Natural killer cell (primary cell): ENCODE data around the gene TBX5. TPM values are rescaled to one million over a fixed set of nuclear protein-coding genes. Genes with fewer than 3 reads are reported as not detected.

Experiments
- ATAC-seq, 3 donors: fragments of 150-1000 bp in 2 of 3; fragments of 200-7000 bp in 1 of 3; cut with Tn5 transposase; 1 replicate in 1 of 3; 2 replicates in 2 of 3; pipeline ENCODE4 v1.10.0; 2021; ENCODE audit warnings: mild to moderate bottlenecking in 2 of 3, moderate library complexity in 2 of 3
- DNase-seq, 2 donors: peaks; one replicate each; pipeline versions ENCODE4 v3.0.0 to v3.0.0-alpha.2; 2013 to 2021; ENCODE audit warnings: mixed read lengths in 1 of 2
- H3K27ac ChIP-seq: one replicate; pipeline ENCODE4 v1.5.1; 2013; ENCODE audit warnings: mild to moderate bottlenecking, low read length
- H3K27me3 ChIP-seq: one replicate; pipeline ENCODE4 v1.6.1; 2013; ENCODE audit warnings: low read length; ENCODE audit not compliant: control insufficient read depth, insufficient read depth
- H3K36me3 ChIP-seq: one replicate; pipeline ENCODE4 v1.6.1; 2013; ENCODE audit warnings: low read length; ENCODE audit not compliant: control insufficient read depth, insufficient read depth
- H3K4me1 ChIP-seq: one replicate; pipeline ENCODE4 v1.6.1; 2013; ENCODE audit warnings: low read length; ENCODE audit not compliant: control insufficient read depth, insufficient read depth
- H3K4me3 ChIP-seq: one replicate; pipeline ENCODE4 v1.5.1; 2013; ENCODE audit warnings: low read length
- H3K9me3 ChIP-seq: one replicate; pipeline ENCODE4 v1.6.1; 2013; ENCODE audit warnings: low read length; ENCODE audit not compliant: control insufficient read depth, insufficient read depth
- H3K27ac Mint-ChIP-seq, 2 donors: one replicate each; pipeline ENCODE4 v1.8.0; 2022; ENCODE audit warnings: mild to moderate bottlenecking in 2 of 2, mixed read lengths in 2 of 2, moderate library complexity in 1 of 2
- H3K27me3 Mint-ChIP-seq, 2 donors: one replicate each; pipeline ENCODE4 v1.8.0; 2022; ENCODE audit warnings: low read depth in 2 of 2, mixed read lengths in 2 of 2
- H3K36me3 Mint-ChIP-seq: one replicate; pipeline ENCODE4 v1.8.0; 2022; ENCODE audit warnings: mixed read lengths
- H3K4me1 Mint-ChIP-seq, 2 donors: one replicate each; pipeline ENCODE4 v1.8.0; 2022; ENCODE audit warnings: mixed read lengths in 2 of 2
- H3K4me3 Mint-ChIP-seq: one replicate; pipeline ENCODE4 v1.8.0; 2022; ENCODE audit warnings: mild to moderate bottlenecking, moderate library complexity, mixed read lengths
- H3K9me3 Mint-ChIP-seq, 2 donors: one replicate each; pipeline ENCODE4 v1.8.0; 2022; ENCODE audit warnings: mixed read lengths in 2 of 2
- WGBS: methylation state at CpG from one replicate; pipeline ENCODE4 v1.1.7; 2013; ENCODE audit warnings: missing lambda C conversion rate; ENCODE audit not compliant: insufficient coverage; 5-methylcytosine and 5-hydroxymethylcytosine counted together
- intact Hi-C: fragments of 100-400 bp; cut with micrococcal nuclease; formaldehyde crosslinking; loops from one replicate; pipeline ENCODE4 v1.14.2; 2022
- total RNA-seq, 4 donors: library from RNA; stranded (reverse); fragments of 120-200 nt in 1 of 4; gene quantifications; one replicate each; pipeline versions ENCODE4 v1.2.3 to v1.2.4, GENCODE V29; 2013 to 2022
- TF ChIP-seq, protein P1 (sequence below): fragments of 200-600 bp; IDR thresholded peaks from one replicate; pipeline ENCODE4 v1.8.0; 2022; ENCODE audit warnings: antibody characterized with exemption

TBX5 gene
- total RNA-seq, 3 donors from 2014 or later (not counting 1 experiment from before 2014, with no cell fraction given): not detected

DNA sequence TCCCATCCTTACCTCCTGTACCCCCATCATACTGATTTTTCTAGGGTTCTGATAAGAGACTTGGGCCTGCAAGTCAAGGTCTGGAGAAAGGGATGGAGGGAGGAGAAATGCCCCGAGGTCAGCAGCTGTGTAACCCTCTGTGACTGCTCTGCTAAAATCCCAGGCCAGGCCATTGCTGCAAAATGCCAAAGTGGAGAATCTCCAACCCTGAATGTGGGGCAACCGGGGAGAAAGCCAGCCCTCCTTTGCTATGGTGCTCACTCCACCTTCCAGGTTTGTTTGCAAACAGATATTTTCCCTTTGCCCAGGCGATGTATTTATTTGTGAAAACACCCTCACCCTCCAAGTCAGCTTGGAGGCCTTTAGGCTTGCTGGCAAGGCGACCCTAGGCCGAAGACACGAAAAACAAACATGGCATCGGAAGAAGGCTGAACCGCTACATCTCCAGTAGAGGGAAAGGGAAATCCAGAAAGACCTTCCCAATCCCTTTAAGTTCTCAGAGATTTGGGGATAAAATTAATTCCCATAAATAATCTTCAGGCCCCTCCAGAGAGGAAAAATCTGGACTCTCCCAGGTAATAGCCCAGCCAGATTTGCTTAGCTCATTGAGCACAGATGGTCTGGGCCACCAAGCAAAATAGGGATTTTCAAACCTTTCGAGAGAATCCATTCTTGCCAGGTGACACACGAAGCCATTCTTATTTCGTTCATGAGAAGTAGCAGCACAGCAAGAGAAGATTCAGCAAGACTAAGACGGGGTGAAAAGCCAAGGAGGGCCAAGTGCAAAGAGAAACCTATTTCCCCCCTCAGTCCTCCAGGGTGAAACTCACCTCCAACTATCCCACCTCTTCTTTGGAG is 1.3 kb upstream of the TBX5 start:
- no peaks in the 10 kb centered on the region for H3K36me3 ChIP-seq
- TF ChIP-seq, protein P1, sequence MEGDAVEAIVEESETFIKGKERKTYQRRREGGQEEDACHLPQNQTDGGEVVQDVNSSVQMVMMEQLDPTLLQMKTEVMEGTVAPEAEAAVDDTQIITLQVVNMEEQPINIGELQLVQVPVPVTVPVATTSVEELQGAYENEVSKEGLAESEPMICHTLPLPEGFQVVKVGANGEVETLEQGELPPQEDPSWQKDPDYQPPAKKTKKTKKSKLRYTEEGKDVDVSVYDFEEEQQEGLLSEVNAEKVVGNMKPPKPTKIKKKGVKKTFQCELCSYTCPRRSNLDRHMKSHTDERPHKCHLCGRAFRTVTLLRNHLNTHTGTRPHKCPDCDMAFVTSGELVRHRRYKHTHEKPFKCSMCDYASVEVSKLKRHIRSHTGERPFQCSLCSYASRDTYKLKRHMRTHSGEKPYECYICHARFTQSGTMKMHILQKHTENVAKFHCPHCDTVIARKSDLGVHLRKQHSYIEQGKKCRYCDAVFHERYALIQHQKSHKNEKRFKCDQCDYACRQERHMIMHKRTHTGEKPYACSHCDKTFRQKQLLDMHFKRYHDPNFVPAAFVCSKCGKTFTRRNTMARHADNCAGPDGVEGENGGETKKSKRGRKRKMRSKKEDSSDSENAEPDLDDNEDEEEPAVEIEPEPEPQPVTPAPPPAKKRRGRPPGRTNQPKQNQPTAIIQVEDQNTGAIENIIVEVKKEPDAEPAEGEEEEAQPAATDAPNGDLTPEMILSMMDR: no peak
- H3K27me3 ChIP-seq: peaks cover 58% of the 10 kb centered on the region
- intact Hi-C loops: no loop called here
- WGBS: 13% methylated on average over 12 of the region's 12 CpGs
- Mint-ChIP-seq H3K27me3 (peaks cover 79 to 97% of the 10 kb centered on the region in 2 donors), H3K9me3 (no peaks in the 10 kb centered on the region), H3K4me3 (no peak overlapping the region), H3K4me1 (no peaks in the 10 kb centered on the region), H3K27ac (no peak overlapping the region), H3K36me3 (peaks cover 13% of the 10 kb centered on the region)
- no peak for ATAC-seq
- peaks cover 5% of the 10 kb centered on the region for H3K4me1 ChIP-seq
- no peak for DNase-seq
- H3K27ac ChIP-seq: no peak overlapping the region
- H3K4me3 ChIP-seq: no peak overlapping the region
- no peaks in the 10 kb centered on the region for H3K9me3 ChIP-seq

DNA sequence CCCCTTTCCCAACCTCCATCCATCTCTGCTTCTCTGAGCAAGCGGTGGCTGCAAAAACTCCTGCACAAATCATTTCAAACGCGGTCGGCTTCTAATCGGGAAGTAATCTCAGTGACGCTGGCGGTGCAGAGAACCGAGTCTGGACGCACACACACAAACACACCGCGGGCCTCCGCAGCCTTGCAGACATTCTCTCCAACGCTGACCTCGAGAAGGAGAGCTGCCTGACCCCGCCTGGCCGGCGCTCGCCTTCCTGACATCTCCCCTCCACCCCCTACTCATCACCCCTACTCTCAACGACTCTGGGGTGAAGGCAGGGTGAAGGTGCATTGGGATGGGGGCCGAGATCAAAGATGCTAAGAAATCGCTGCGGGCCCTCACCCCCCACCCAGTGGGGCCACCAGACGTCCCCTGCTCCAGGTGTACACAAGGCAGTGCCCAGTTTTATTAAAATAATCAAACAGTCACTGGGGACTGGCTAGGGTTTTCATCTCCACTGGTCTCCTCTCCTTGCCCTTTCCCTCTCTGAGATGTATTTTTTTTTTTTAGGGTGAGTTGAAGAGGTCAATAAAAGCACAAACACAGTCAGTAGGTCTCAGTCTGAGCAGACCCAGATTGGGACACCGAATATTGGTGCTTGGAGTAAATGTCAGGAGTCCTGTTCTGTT is 506 bp upstream of the TBX5 start:
- no peak overlapping the region for H3K27ac ChIP-seq
- Mint-ChIP-seq H3K9me3 (no peaks in the 10 kb centered on the region), H3K27ac (no peak overlapping the region), H3K27me3 (peaks cover 80 to 97% of the 10 kb centered on the region in 2 donors), H3K4me3 (no peak overlapping the region), H3K36me3 (peaks cover 13% of the 10 kb centered on the region), H3K4me1 (no peaks in the 10 kb centered on the region)
- no peaks in the 10 kb centered on the region for H3K36me3 ChIP-seq
- DNase-seq: no peak
- no peak overlapping the region for H3K4me3 ChIP-seq
- no peak for ATAC-seq
- H3K27me3 ChIP-seq: peaks cover 57% of the 10 kb centered on the region
- TF ChIP-seq, protein P1: no peak
- intact Hi-C loops: no loop called here
- H3K4me1 ChIP-seq: peaks cover 5% of the 10 kb centered on the region
- WGBS: 3% methylated on average over 22 of the region's 24 CpGs
- no peaks in the 10 kb centered on the region for H3K9me3 ChIP-seq

DNA sequence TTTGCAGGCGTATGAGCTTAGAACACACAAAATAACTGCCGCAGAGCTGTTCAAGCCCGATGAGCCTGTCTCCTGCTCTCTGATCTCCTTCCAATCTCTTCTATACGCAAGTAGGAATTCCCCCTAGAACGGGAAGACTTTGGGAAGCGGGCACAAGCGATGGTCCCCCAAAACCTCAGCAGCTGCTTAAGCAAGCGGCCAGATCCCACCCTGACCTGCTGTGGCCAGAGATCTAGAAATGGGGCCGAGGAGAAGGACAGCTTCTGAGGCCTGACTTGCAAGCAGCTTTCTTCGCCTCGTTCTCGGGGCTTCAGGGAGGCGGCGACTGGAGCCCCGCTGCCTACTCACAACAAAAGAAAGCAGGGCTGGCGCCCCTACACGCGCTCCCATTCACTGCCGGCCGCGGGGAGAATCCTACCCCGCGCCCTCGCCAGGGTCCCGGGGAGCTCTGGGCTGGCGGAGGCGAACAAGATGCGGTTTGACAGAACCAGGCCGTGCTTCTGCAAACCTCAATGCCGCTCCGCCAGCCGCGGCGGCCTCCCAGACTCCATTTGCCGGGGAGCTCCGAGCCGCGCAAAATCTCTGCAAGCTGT is 922 bp downstream of the TBX5 start:
- H3K36me3 ChIP-seq: no peaks in the 10 kb centered on the region
- intact Hi-C loops: no loop called here
- no peak overlapping the region for H3K4me3 ChIP-seq
- TF ChIP-seq, protein P1: no peak
- WGBS: 4% methylated on average over 38 of the region's 38 CpGs
- H3K9me3 Mint-ChIP-seq: no peaks in the 10 kb centered on the region
- no peak overlapping the region for H3K4me3 Mint-ChIP-seq
- no peak overlapping the region for H3K27ac ChIP-seq
- H3K4me1 ChIP-seq: peaks cover 5% of the 10 kb centered on the region
- H3K27ac Mint-ChIP-seq: no peak overlapping the region
- no peaks in the 10 kb centered on the region for H3K4me1 Mint-ChIP-seq
- peaks cover 5% of the 10 kb centered on the region for H3K36me3 Mint-ChIP-seq
- DNase-seq (no peak), ATAC-seq (no peak)
- H3K9me3 ChIP-seq: no peaks in the 10 kb centered on the region
- H3K27me3 ChIP-seq: peaks cover 46% of the 10 kb centered on the region
- peaks cover 77 to 86% of the 10 kb centered on the region in 2 donors for H3K27me3 Mint-ChIP-seq
